Thymus (tissue), 11 donors: Measurements from ENCODE around the gene ENDOV. TPM values are rescaled to one million over a fixed set of nuclear protein-coding genes. Genes with fewer than 3 reads are reported as not detected.

Source experiments
- DNase-seq, 9 donors: peaks; one replicate each; pipeline ENCODE4 v3.0.0-alpha.2; 2013; ENCODE audit warnings: low spot score in 9 of 9, low read depth in 6 of 9, missing footprints in 1 of 9
- H3K27ac ChIP-seq, 2 donors: one replicate each; pipeline ENCODE4 v1.5.1; 2013; ENCODE audit warnings: control low read depth in 1 of 2, low read depth in 1 of 2, low read length in 1 of 2, mild to moderate bottlenecking in 1 of 2, moderate library complexity in 1 of 2
- H3K27me3 ChIP-seq, 2 donors: one replicate each; pipeline ENCODE4 v1.5.1; 2013; ENCODE audit warnings: low read length in 1 of 2; ENCODE audit not compliant: control insufficient read depth in 2 of 2, insufficient read depth in 1 of 2
- H3K36me3 ChIP-seq, 2 donors: one replicate each; pipeline ENCODE4 v1.5.1; 2013; ENCODE audit warnings: low read length in 1 of 2, mild to moderate bottlenecking in 1 of 2, moderate library complexity in 1 of 2; ENCODE audit not compliant: control insufficient read depth in 2 of 2, insufficient read depth in 2 of 2
- H3K4me1 ChIP-seq, 2 donors: one replicate each; pipeline ENCODE4 v1.5.1; 2013; ENCODE audit warnings: low read length in 2 of 2; ENCODE audit not compliant: control insufficient read depth in 2 of 2, insufficient read depth in 2 of 2
- H3K4me3 ChIP-seq, 2 donors: one replicate each; pipeline ENCODE4 v1.5.1; 2013; ENCODE audit warnings: low read length in 2 of 2, control low read depth in 1 of 2, mild to moderate bottlenecking in 1 of 2
- H3K9me3 ChIP-seq, 2 donors: one replicate each; pipeline ENCODE4 v1.5.1; 2013; ENCODE audit warnings: low read length in 1 of 2, mild to moderate bottlenecking in 1 of 2; ENCODE audit not compliant: control insufficient read depth in 2 of 2, insufficient read depth in 1 of 2
- WGBS: extraction: QIAGEN DNeasy Blood & Tissue Kit; methylation state at CpG from one replicate; pipeline ENCODE4 v1.1.7; 2013; 5-methylcytosine and 5-hydroxymethylcytosine counted together
- polyA plus RNA-seq: library from polyadenylated mRNA; stranded (reverse); fragments of 200-250 nt; gene quantifications from one replicate; pipeline ENCODE4 v1.2.3, GENCODE V29; 2013
- total RNA-seq: library from RNA; stranded (reverse); fragments of 120-200 nt; gene quantifications from one replicate; pipeline ENCODE4 v1.2.4, GENCODE V29; 2013
- donor health status: healthy.

Gene ENDOV
- total and polyA plus RNA-seq, 2 donors = 8.3 to 20.7 TPM

DNA sequence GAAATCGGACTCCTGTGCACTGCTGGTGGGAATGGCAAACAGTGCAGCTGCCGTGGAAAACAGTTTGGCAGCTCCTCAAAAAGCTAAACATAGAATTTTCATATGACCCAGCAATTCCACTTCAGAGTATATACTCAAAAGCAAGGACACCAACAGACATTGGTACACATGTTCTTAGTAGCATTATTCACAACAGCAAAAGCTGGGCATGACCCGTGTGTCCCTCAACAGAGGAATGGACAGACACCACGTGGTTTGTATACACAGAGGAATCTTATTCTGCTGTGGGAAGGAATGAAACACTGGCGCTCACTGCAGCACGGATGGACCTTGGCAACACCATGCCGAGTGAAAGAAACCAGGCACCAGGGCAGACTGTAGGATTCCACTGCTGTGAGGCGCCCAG is 45.5 kb downstream of the ENDOV start:
- no peak overlapping the region for H3K27ac ChIP-seq
- no peaks in the 10 kb centered on the region for H3K9me3 ChIP-seq
- no peak overlapping the region for H3K4me3 ChIP-seq
- 86% methylated on average over 8 of the region's 8 CpGs for WGBS
- H3K4me1 ChIP-seq = peaks cover 2 to 6% of the 10 kb centered on the region in 2 donors
- H3K36me3 ChIP-seq = no peaks in the 10 kb centered on the region
- no peak for DNase-seq
- peaks cover 0 to 91% of the 10 kb centered on the region in 2 donors for H3K27me3 ChIP-seq

DNA sequence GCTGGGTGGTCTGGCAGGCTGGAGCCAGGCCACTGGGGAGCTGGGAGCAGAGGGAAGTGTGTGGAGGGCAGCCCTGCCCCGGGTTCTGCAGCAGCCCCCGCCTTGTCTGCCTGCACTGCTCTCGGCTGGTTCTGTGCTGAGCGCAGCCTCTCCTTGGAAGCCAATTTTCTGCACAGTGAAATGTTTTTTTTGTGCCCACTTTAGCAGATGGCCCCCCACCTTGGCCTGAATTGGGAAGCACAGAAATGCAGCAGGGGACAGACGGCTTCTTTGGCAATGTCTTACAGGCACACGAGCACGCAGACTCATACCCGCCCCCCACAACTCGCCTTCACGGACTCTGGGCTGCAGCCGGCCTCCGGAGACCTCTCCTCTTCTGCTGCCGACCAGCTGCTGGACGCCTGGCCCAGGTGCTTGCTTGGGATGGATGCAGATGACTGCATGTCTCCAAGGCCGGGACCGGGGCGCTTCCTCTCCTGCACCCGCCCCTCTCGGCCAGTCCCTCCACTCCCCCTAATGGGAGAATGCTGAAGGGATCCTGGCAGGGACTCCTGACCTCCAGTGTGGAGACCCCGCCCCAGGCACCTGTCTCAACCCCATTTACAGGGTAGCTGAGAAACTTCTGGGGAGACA is 46.7 kb downstream of the ENDOV start:
- Histone ChIP-seq H3K4me1 (peaks cover 0 to 2% of the 10 kb centered on the region in 2 donors), H3K27me3 (peaks cover 0 to 94% of the 10 kb centered on the region in 2 donors), H3K36me3 (no peaks in the 10 kb centered on the region), H3K9me3 (peaks cover 0 to 6% of the 10 kb centered on the region in 2 donors), H3K4me3 (no peak overlapping the region), H3K27ac (no peak overlapping the region)
- WGBS = 66% methylated on average over 20 of the region's 20 CpGs
- DNase-seq = no peak

DNA sequence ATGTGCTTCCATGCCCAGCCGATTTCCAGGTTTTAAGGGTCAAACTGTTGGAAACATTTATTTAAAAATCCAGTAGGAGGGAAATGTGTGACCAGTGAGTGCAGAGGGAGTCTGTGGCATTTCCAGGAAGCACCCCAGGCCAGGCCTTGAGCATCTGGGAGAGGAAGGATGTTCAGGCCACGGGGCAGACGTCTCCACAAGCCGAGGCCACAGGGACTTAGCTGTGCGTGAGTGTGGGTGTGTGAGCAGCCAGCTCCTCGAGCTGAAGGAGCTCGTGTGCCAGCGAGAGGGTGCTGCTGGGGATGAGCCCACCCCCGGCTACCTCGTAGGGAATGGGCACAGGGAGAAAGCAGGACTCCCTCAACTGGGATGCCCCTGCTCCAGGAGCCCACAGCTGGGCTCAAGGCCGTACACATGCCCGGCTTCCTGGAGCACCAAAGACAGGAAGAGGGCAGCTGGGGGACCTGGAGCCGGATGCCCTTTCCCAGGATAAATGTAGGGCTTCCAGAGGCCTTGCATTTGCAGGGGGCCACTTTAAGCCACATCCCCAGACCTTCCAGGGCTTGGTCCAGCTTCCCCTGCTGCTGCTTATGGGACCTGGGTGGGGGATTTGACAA is 48.9 kb downstream of the ENDOV start:
- 70% methylated on average over 13 of the region's 13 CpGs for WGBS
- H3K4me3 ChIP-seq = no peak overlapping the region

DNA sequence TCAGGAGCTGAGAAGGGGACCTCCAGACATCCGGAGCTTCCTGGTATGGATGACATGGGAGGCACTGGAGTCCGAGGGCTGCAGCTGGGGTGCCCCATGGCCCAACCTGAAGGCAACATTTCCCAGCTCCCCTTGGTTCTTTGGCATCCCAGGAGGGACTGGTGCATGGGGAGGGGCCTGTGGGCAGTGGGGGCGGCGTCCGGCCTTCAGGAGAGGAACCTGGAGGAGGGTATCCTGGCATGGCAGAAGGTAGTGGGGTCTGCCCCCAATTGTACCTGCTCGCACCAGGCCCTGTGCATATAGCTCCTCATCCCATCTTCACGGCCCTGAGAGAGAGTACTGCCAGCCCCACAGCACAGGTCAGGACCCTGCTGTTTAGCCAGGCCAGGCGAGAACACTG is 49.5 kb downstream of the ENDOV start:
- Histone ChIP-seq H3K36me3 (no peaks in the 10 kb centered on the region), H3K27ac (no peak overlapping the region)
- DNase-seq = no peak

More for the DNA sequence above, 48.9 kb downstream of the ENDOV start:
- Histone ChIP-seq H3K9me3 (peaks cover 0 to 16% of the 10 kb centered on the region in 2 donors), H3K27ac (no peak overlapping the region), H3K36me3 (no peaks in the 10 kb centered on the region), H3K27me3 (peaks cover 8 to 91% of the 10 kb centered on the region in 2 donors), H3K4me1 (no peaks in the 10 kb centered on the region)
- DNase-seq = no peak

DNA sequence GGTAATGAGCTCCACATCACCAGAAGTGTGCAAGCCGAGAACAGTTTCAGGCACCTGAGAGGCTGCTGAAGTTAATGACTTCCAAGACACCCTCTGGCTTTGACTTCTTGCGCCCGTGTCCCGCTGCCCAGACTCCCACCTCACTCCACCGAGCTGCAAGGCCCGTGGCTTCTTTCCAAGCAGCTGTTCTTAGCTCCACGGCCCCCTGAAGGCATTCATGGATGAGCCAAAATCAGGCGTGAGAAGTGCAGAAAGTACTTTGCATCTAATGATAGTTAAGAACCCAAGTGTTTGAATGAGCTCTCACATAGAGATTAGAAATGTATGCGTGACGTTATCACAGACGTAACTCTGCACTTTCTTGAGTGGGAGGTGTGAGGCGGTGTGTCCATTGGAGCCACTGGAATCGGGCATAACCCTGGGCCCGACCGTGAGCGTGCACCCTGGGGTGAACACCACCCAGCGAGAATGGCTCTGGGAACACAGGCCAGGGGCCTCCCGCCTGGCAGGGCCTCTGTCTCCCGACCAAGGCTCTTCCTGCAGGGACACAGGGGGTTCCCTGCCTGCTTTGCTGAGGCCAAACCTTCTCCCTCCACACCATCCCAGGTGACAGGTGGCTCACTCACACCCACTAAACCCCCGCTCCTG is 50.5 kb downstream of the ENDOV start:
- Histone ChIP-seq H3K9me3 (peaks cover 2 to 23% of the 10 kb centered on the region in 2 donors), H3K27ac (no peak overlapping the region), H3K36me3 (no peaks in the 10 kb centered on the region), H3K27me3 (peaks cover 12 to 92% of the 10 kb centered on the region in 2 donors), H3K4me3 (no peak overlapping the region), H3K4me1 (no peaks in the 10 kb centered on the region)
- WGBS = 87% methylated on average over 20 of the region's 20 CpGs
- DNase-seq = no peak

More for the DNA sequence above, 49.5 kb downstream of the ENDOV start:
- peaks cover 8 to 92% of the 10 kb centered on the region in 2 donors for H3K27me3 ChIP-seq
- no peaks in the 10 kb centered on the region for H3K4me1 ChIP-seq
- peaks cover 2 to 22% of the 10 kb centered on the region in 2 donors for H3K9me3 ChIP-seq
- 83% methylated on average over 8 of the region's 8 CpGs for WGBS
- H3K4me3 ChIP-seq = no peak overlapping the region

DNA sequence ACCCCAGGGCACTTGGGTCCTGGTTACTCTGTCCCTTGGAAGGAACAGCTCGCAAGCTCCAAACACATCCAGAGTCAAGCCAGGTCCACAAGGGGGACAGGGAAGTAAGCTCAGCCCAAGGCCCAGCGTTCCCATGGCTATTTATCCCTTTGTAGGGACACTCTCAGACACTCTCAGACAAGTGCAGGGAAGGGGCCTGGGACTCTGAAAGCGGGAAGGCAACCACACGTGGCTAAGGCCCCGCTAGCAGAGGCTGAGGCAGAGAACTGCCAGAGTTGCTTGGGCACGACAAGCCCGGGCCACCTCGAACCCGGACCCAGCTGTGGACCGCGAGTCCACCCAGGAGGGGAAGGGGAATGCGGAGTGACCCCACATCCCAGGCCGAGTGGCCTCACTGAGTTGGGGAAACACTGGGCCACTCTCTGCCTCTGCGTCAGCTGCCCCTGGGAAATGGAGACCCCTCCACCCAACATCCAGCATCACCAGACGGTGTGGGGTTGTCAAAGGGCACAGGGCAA is 51.3 kb downstream of the ENDOV start:
- H3K27ac ChIP-seq = no peak overlapping the region
- H3K27me3 ChIP-seq = peaks cover 14 to 93% of the 10 kb centered on the region in 2 donors
- 86% methylated on average over 15 of the region's 15 CpGs for WGBS
- H3K9me3 ChIP-seq = peaks cover 2 to 23% of the 10 kb centered on the region in 2 donors
- no peaks in the 10 kb centered on the region for H3K36me3 ChIP-seq
- H3K4me1 ChIP-seq = no peaks in the 10 kb centered on the region
- H3K4me3 ChIP-seq = no peak overlapping the region
- DNase-seq = no peak

DNA sequence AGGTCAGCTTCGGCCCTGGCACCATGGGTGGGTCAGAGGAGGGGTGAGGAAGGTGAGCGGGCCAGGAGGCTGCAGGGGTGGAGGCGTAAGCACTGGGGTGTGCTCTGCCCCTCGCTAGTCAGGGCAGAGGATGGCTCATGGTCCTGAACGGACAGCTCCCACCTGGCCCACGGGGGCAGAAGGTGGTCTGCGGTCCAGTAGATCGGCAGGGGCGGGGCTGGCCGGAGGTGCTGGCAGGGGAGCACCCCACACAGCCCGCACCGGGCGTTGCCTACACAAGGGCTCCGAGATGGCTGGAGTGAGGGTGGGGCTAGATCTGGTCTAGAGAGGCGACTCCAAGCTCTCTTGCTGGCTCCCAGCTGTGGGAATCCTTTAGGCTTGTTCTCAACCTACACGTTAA is 53.3 kb downstream of the ENDOV start:
- no peak overlapping the region for H3K4me3 ChIP-seq
- WGBS = 31% methylated on average over 16 of the region's 16 CpGs
- no peak overlapping the region for H3K27ac ChIP-seq
- H3K9me3 ChIP-seq = peaks cover 2 to 23% of the 10 kb centered on the region in 2 donors
- DNase-seq = no peak
- peaks cover 0 to 4% of the 10 kb centered on the region in 2 donors for H3K4me1 ChIP-seq
- peaks cover 17 to 97% of the 10 kb centered on the region in 2 donors for H3K27me3 ChIP-seq
- H3K36me3 ChIP-seq = no peaks in the 10 kb centered on the region

DNA sequence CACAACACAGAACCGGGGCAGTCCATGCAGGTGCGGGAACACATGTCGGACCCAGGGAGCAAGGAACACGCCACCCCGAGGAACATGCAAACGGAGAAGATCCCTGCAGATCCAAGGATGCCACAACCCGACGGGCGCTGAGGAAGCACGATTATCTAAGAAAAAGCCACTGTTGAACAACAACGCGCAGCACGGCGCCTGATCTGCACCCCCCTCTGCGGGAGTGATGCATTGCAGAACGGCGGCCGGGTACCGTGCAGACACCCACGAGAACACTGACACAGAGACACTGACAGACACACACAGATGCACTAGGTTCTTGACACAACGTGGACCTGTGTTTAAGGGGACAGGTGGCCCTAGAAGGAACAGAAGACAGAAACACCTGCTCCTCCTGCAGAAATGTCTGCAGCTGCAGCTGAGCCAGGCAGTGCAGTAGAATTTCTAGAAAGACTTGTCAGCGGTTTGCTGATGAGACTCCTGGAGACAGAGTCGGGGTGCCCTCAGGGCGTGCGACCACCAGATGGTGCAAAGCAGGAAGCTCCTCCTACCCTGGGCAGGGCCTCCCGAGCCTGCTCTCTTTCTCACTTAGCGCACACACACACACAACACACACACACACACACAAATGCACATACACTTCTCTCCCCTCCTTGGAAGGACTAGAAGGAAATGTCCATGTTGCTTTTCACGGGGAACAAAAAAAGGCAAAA is 54.0 kb downstream of the ENDOV start:
- H3K4me3 ChIP-seq = no peak overlapping the region
- peaks cover 0 to 4% of the 10 kb centered on the region in 2 donors for H3K4me1 ChIP-seq
- peak in 1 of 9 donors; percentile 22 for DNase-seq
- no peak overlapping the region for H3K27ac ChIP-seq
- WGBS = 71% methylated on average over 28 of the region's 28 CpGs
- no peaks in the 10 kb centered on the region for H3K36me3 ChIP-seq
- peaks cover 2 to 28% of the 10 kb centered on the region in 2 donors for H3K9me3 ChIP-seq
- peaks cover 24 to 97% of the 10 kb centered on the region in 2 donors for H3K27me3 ChIP-seq
